Memory B cell (primary cell): Measurements from ENCODE around the gene AP5Z1.

Experiments used
- ATAC-seq: fragments of 150-1000 bp; cut with Tn5 transposase; 2 replicates; pipeline ENCODE4 v1.10.0; 2021; ENCODE audit warnings: low read depth, mild to moderate bottlenecking, moderate library complexity
- DNase-seq, 2 donors: peaks; one replicate each; pipeline ENCODE4 v3.0.0; 2022; ENCODE audit warnings: low spot score in 2 of 2
- H3K27ac Mint-ChIP-seq: one replicate; pipeline ENCODE4 v1.8.0; 2022; ENCODE audit warnings: mild to moderate bottlenecking, moderate library complexity, mixed read lengths
- H3K27me3 Mint-ChIP-seq: one replicate; pipeline ENCODE4 v1.8.0; 2022; ENCODE audit warnings: mixed read lengths
- H3K36me3 Mint-ChIP-seq: one replicate; pipeline ENCODE4 v1.8.0; 2022; ENCODE audit warnings: mild to moderate bottlenecking, mixed read lengths
- H3K4me1 Mint-ChIP-seq: one replicate; pipeline ENCODE4 v1.8.0; 2022; ENCODE audit warnings: mixed read lengths
- H3K4me3 Mint-ChIP-seq: one replicate; pipeline ENCODE4 v1.8.0; 2022; ENCODE audit warnings: mild to moderate bottlenecking, moderate library complexity, mixed read lengths
- H3K9me3 Mint-ChIP-seq: one replicate; pipeline ENCODE4 v1.8.0; 2022; ENCODE audit warnings: mixed read lengths

The AP5Z1 gene

DNA sequence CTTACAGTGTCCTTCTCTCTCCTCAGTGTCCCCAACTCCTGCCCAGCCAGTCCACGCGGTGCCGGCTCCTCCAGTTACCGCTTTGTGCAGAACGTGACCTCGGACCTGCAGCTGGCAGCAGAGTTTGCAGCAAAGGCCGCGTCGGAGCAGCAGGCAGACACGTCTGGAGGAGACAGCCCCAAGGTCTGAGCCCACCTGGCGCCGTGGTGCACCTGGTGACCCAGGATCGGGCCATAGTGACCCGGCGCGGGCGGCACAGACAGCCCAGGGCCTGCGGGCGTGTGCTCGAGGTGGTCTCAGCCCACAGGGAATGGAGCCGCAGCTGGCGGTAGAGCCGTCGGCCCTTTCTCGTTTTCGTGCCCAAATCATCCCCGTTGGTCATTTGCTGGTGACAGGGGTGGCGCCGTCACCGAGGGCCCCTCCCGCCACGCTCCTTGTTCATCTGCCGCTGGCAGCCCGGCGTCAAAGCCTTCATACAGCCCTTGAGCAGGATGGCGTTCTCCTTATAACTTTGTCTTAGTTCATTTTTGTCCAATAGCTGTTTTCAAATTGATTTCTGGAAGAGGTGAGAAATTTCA, 20.9 kb upstream of the AP5Z1 start:
- DNase-seq: no peak
- Mint-ChIP-seq H3K4me3 (no peak overlapping the region), H3K27me3 (no peaks in the 10 kb centered on the region), H3K9me3 (no peaks in the 10 kb centered on the region), H3K27ac (no peak overlapping the region), H3K4me1 (peaks cover 2% of the 10 kb centered on the region), H3K36me3 (peaks cover 9% of the 10 kb centered on the region)
- ATAC-seq: no peak

DNA sequence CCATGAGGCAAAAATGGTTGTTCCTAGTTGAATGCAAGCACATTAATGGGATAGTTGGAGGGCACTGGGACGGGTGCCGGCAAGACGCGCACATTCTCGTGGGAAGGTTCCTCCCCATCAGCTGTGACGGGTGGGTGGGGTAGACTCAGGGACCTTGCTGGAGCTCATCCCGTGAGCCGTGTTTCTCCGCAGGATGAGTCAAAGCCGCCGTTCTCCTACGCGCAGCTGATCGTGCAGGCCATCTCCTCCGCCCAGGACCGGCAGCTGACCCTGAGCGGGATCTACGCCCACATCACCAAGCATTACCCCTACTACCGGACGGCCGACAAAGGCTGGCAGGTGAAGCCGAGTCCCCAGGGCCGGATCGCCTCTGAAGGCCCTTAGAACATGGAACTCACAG, 20.4 kb upstream of the AP5Z1 start:
- no peaks in the 10 kb centered on the region for H3K27me3 Mint-ChIP-seq
- H3K4me3 Mint-ChIP-seq: no peak overlapping the region
- H3K9me3 Mint-ChIP-seq: no peaks in the 10 kb centered on the region
- DNase-seq: no peak
- no peak for ATAC-seq
- H3K4me1 Mint-ChIP-seq: peaks cover 2% of the 10 kb centered on the region
- no peak overlapping the region for H3K27ac Mint-ChIP-seq
- peaks cover 9% of the 10 kb centered on the region for H3K36me3 Mint-ChIP-seq

DNA sequence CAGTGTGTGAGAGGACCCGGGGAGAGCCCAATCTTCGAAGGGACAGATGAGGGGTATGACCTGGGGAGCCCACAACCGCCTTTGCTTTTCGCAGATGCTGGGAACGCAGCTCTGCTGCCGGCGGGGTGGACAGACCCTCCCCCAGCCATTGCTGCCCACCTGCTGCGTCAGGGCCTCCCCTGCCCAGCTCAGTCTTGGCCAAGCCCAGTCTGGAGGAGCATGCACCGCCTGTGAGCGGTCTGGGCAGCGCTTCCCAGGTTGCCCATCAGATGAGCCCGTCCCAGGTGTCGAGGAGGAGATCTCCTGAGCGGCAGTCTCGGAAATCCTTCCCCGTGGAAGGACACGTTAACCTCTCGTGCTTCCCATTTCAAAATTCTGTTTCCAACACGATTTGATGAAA, 17.3 kb upstream of the AP5Z1 start:
- Mint-ChIP-seq H3K4me1 (peaks cover 2% of the 10 kb centered on the region), H3K27ac (no peak overlapping the region), H3K4me3 (no peak overlapping the region), H3K27me3 (no peaks in the 10 kb centered on the region), H3K36me3 (peaks cover 12% of the 10 kb centered on the region), H3K9me3 (no peaks in the 10 kb centered on the region)
- DNase-seq: no peak
- no peak for ATAC-seq

DNA sequence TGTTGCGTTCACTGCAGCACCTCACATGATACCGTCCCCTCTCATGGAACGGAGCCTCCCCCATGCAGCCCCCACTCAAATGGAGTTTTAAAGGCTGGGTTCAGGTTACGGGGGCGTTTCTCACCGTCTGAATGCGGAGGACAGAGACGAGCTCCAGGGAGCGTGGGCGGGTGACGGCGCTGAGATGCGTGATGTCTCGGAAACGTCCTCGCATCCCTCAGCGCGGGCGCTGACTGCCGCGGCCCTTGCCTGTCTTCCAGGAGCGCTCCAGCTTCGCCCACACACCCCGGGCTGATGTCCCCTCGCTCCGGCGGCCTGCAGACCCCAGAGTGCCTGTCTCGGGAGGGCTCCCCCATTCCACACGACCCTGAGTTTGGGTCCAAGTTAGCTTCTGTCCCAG, 16.6 kb upstream of the AP5Z1 start:
- Mint-ChIP-seq H3K9me3 (no peaks in the 10 kb centered on the region), H3K27me3 (no peaks in the 10 kb centered on the region), H3K4me3 (no peak overlapping the region), H3K27ac (no peak overlapping the region), H3K4me1 (peaks cover 1% of the 10 kb centered on the region), H3K36me3 (peaks cover 12% of the 10 kb centered on the region)
- DNase-seq: no peak
- ATAC-seq: no peak

DNA sequence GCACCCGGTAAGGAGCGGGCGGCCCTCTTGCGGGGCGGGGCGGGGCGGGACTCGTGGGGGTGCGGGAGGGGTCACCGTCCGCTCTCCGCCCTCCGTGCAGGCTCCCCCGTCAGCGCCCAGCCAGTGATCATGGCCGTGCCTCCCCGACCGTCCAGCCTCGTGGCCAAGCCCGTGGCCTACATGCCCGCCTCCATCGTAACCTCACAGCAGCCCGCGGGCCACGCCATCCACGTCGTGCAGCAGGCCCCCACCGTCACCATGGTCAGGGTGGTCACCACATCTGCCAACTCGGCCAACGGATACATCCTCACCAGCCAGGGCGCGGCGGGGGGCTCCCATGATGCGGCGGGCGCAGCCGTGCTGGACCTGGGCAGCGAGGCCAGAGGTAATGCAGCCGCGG, 16.2 kb upstream of the AP5Z1 start:
- H3K4me1 Mint-ChIP-seq: no peaks in the 10 kb centered on the region
- H3K27ac Mint-ChIP-seq: no peak overlapping the region
- no peak overlapping the region for H3K4me3 Mint-ChIP-seq
- no peaks in the 10 kb centered on the region for H3K27me3 Mint-ChIP-seq
- no peak for DNase-seq
- no peak for ATAC-seq
- H3K9me3 Mint-ChIP-seq: no peaks in the 10 kb centered on the region
- peaks cover 12% of the 10 kb centered on the region for H3K36me3 Mint-ChIP-seq

DNA sequence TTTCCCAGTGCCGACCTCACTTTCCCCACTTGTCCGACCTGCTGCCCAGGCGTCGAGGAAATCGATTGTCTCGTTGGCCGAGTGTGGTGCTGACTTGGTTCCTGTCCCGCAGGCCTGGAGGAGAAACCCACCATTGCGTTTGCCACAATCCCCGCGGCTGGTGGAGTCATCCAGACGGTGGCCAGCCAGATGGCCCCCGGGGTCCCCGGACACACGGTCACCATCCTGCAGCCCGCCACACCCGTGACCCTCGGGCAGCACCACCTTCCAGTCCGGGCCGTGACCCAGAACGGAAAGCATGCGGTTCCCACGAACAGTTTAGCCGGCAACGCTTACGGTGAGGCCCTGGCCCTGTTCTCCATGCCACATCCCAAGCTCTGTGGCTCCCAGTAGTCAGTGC, 14.5 kb upstream of the AP5Z1 start:
- H3K9me3 Mint-ChIP-seq: no peaks in the 10 kb centered on the region
- no peaks in the 10 kb centered on the region for H3K4me1 Mint-ChIP-seq
- no peak for DNase-seq
- H3K27ac Mint-ChIP-seq: no peak overlapping the region
- no peaks in the 10 kb centered on the region for H3K27me3 Mint-ChIP-seq
- ATAC-seq: no peak
- H3K4me3 Mint-ChIP-seq: no peak overlapping the region
- peaks cover 10% of the 10 kb centered on the region for H3K36me3 Mint-ChIP-seq

DNA sequence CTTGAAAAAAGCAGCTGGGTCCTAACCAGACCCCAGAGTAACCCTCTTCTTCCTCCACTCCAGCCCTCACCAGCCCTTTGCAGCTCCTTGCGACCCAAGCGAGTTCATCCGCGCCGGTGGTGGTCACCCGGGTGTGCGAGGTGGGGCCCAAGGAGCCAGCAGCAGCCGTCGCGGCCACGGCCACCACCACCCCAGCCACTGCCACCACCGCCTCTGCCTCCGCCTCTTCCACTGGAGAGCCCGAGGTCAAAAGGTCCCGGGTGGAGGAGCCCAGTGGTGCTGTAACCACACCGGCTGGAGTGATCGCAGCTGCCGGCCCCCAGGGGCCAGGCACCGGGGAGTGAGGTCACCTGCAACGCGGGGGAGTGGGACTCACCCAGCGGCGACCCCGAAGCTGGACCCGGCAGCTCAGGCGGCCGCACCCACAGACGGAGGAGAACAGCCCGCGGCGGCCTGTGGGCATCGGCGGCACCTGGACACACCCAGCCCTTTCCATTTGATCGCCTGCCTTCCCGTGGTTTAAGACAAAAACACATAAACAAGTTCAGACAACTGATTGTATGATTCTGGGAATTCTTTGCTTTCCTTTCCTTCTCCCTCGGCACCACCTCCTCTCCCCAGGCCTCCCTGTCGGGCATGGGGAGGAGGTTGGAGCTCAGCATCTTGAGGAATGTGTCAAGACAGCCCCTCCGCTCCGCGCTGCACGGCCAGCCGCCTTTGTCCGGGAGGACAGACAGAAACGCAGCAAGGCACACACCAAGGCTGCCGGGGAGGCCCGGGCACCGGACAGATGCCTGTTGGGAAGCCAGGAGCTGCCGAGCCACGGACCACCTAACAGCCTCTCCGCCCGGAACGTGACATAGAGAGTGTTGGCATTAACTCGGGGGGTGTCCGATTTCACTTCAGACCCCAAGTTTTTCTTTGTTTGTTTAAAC, 13.0 kb upstream of the AP5Z1 start:
- H3K4me3 Mint-ChIP-seq: no peak overlapping the region

DNA sequence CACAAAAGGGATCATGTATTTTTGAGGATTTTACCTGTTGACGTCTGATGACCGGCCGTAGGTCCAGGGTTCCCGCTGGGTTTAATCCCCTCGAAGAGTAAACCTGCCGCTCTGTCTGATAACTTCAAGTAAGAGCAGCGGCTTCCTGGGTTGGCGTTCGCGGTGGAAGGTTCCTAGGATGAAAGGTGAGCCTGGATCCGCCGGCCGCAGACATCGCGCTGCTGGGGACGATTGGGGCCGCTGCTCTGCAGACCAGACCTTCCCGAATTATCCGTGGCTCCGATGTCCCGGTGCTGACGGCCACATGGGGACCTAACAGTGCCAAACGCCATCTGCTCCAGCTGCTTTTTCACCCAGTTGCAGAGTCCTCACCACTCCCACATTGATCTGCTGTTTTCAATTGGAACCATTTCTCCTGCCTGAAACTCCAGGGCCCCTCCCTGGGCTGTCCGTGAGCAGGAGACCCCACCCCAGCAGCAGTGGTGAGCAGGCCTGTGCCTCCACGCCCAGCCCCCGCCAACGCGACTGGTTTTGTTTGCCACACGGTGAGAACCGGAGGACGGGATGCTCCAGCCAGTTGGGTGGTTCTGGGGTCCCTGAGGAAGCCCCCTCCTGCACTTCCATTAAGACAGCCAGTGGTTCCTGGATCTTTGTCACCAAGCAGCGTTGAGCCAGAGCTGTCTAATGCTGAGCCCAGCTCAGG, 12.2 kb upstream of the AP5Z1 start:
- Mint-ChIP-seq H3K9me3 (no peaks in the 10 kb centered on the region), H3K27ac (no peak overlapping the region), H3K27me3 (no peaks in the 10 kb centered on the region), H3K36me3 (peaks cover 10% of the 10 kb centered on the region), H3K4me3 (no peak overlapping the region), H3K4me1 (no peaks in the 10 kb centered on the region)
- ATAC-seq (no peak), DNase-seq (no peak)

More for the DNA sequence above, 13.0 kb upstream of the AP5Z1 start:
- Mint-ChIP-seq H3K4me1 (no peaks in the 10 kb centered on the region), H3K27me3 (no peaks in the 10 kb centered on the region), H3K36me3 (peaks cover 10% of the 10 kb centered on the region), H3K27ac (no peak overlapping the region), H3K9me3 (no peaks in the 10 kb centered on the region)
- ATAC-seq (no peak), DNase-seq (no peak)

DNA sequence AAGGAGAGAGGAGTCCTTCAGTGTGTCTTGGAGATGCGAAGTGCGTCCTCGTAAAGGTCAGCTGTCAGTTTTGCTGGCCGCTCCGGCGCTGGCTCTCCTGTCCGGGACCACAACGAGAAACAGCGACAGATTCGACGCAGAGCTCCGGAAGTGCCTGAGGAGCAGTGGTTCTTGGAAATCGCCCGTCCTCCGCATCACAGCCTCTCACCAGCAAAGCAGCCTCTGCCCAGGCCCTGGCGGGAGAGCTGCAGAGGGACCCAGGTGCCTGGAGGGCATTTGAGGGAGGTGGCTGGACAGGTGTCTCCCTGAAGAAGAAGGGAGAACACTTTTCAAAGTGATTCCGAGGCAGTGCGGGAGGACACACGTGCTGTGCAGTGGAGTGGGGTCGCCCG, 11.6 kb upstream of the AP5Z1 start:
- DNase-seq: no peak
- Mint-ChIP-seq H3K27me3 (no peaks in the 10 kb centered on the region), H3K9me3 (no peaks in the 10 kb centered on the region), H3K27ac (no peak overlapping the region), H3K4me1 (no peaks in the 10 kb centered on the region), H3K36me3 (peaks cover 10% of the 10 kb centered on the region), H3K4me3 (no peak overlapping the region)
- no peak for ATAC-seq

DNA sequence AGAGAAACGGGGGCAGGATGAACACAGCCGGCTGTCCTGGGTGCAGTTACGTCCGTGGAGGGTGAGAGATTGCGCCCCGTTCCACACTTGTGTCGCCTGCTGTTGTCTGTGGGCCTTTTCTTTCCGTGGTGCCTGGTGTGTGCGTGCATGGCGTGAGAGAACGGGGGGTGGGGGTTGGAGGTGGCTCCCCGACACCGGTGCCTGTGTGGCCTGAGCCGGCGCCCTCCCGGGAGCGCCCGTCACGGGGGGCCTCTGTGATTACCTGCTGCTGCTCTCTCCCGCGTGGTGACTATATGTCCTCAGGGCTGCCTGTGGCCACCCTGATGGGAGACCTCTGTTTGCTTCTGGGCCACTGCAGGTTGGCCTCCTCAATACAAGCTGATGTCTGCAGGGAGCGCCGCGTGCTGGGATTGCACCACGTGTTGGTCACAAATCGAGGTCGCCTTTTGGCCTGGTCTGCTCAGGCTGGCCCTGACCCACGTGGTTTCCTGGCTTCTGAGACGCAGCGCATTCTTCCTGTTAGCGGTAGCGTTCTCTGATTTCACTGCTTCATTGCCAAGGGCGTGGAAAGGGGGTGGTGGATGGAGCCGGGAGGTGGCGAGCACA, 10.9 kb upstream of the AP5Z1 start:
- peaks cover 10% of the 10 kb centered on the region for H3K36me3 Mint-ChIP-seq
- H3K27ac Mint-ChIP-seq: no peak overlapping the region
- no peak overlapping the region for H3K4me3 Mint-ChIP-seq
- ATAC-seq (no peak), DNase-seq (no peak)
- H3K27me3 Mint-ChIP-seq: no peaks in the 10 kb centered on the region
- no peaks in the 10 kb centered on the region for H3K9me3 Mint-ChIP-seq
- H3K4me1 Mint-ChIP-seq: no peaks in the 10 kb centered on the region

DNA sequence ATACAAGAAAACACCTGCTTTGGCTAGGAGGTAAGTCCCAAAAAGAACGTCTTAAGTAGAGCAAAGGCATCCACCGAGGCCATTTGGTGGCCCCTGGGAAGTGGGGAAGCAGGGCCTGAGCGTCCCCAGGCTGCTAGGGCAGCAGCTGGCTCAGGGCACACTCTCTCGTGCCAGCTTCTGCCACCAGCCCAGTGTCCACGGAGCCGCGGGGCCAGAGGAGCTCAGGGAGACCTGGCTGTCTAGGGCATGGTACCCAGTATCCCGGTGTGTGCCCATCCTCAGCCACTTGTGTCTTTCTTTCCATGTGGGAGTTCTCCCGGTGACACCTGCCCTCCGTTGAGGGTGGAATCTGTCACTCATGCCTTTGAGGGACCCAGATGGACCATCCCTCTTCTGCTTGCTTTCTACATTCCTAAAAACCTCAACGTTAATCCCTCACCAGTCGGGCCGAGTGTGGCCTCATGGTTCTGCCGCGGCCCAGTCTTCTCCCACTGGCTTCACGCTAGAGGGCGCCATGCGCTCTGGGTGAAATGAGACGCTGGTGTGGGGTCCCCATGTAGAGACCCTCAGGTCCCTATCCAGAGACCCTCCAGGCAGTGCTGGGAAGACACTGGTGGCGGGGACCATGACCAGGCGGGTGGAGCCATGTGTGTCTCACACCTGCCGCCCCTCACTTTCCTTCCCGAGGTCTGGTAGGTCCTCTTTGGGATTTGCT, 9.5 kb upstream of the AP5Z1 start:
- no peaks in the 10 kb centered on the region for H3K9me3 Mint-ChIP-seq
- H3K36me3 Mint-ChIP-seq: peaks cover 10% of the 10 kb centered on the region
- no peak for ATAC-seq
- H3K27me3 Mint-ChIP-seq: no peaks in the 10 kb centered on the region
- H3K4me3 Mint-ChIP-seq: no peak overlapping the region
- peaks cover 2% of the 10 kb centered on the region for H3K4me1 Mint-ChIP-seq
- no peak overlapping the region for H3K27ac Mint-ChIP-seq
- no peak for DNase-seq

DNA sequence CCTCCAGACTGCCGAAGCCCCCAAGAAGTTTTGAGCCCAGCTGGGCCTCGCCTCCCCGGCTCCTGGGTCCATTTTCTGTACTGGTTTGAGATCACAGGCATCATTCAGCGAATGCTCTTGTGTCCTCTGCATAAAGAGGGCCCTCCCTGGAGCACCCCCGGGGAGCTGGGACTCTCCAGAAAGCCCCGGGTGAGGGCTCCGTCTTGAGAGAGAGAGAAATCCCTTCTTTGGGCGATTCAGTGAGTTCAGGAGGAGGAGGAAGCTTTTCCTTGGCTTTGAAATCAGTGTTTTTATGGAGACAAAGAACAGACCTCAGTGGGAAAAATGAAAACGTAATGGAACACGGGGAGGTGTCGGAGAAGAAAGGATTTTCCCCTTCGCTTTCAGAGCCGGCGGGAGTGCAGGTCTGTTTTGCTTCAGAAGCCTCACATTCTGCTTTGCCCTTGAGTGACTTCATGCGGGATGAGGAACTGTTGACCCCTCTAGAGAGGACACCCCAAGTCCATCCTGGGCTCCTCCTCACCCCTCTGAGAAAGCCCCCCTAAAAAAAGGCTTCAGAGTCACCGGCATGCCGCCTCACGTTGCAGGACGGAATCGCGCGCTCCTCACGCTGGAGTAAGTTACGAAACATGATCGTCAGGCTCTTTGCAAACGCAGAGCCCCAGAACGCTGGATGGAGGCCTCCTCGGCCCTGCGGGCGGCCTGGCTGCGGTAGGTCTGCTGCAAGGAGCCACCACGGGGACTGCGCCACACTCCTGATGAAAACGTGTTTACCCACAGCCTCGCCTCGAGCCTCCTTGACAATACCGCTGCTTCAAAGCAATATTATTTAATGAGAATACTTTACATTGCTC, 8.5 kb upstream of the AP5Z1 start:
- ATAC-seq (no peak), DNase-seq (no peak)
- no peaks in the 10 kb centered on the region for H3K9me3 Mint-ChIP-seq
- peaks cover 2% of the 10 kb centered on the region for H3K4me1 Mint-ChIP-seq
- no peak overlapping the region for H3K27ac Mint-ChIP-seq
- H3K36me3 Mint-ChIP-seq: peaks cover 5% of the 10 kb centered on the region
- no peaks in the 10 kb centered on the region for H3K27me3 Mint-ChIP-seq
- no peak overlapping the region for H3K4me3 Mint-ChIP-seq
